ENCODE results near the gene GPR84.

Gene GPR84

DNA sequence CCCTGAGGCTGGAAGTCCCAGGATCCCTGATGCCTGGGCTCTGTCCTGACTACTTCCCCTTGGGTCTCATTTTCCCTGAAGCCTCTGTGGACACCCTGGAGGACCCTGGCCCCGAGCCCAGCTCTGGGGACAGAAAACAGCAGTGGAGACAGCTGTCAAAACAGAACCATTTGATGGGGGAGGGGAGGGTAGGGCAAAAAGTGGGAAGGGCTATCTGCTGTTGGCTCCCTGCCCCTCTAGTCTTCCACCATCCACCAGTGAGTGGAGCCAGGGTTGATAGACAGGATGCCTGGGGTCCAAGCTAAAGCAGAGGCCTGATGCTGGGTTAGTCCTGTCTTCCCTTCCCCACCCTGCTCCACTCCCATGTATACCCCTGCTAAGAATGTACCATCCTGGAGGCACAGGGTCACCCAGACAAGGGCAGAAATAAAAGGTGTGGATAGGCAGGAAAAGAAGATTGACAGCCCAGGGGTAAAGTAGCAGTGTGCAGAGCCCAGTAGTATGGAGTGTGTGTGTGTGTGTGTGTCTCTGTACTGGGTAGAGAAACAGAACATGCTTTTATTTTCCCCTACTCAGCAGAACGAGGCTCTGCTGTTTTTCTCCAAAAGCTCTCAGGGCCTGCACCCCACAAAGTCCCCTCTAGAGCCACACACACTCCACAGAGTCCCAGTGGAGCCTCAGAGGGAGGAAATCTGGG is 10.4 kb upstream of the GPR84 start:
- DNase-seq (ENCODE audit: low read depth in 3 of 3, low spot score in 1 of 3): no peak

- no peak for DNase-seq (ENCODE audit: low read depth in 3 of 3, low spot score in 1 of 3)
Measured at GRCh38 chr12:54373649-54374561, 9.6 kb upstream of the GPR84 start.

GRCh38 chr12:54372113-54372806 is 8.0 kb upstream of the GPR84 start:
- DNase-seq (ENCODE audit: low read depth in 3 of 3, low spot score in 1 of 3): no peak

GRCh38 chr12:54371328-54372112 is 7.2 kb upstream of the GPR84 start:
- no peak for DNase-seq (ENCODE audit: low read depth in 3 of 3, low spot score in 1 of 3)

DNA sequence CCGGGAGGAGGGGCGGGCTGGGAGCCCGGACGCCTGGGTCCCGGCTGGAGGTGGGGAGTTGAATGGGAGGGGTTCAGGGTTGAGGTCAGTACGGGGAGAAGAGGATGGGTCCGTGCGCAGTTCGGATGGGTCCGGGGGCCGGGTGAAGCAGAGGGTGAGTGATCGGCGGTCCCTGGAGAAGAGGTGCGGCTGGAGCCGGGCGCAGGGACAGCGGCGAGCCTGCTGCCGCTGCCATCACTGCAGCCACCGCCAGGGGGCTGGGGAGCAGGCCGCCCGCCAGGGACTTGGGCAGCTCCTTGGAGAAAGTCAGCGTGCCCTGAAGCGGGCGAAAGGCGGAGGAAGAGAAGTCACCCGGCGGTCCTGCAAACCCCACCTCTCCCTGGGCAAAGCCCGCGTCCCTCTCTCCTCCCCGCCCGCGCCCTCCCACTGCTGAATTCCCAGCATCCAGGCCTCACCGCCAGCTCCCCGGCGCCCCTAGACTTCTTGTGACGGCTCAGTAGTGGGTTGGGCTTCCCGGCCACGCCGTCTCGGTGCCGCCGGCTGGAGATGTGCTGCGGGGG is 6.0 kb upstream of the GPR84 start:
- DNase-seq (ENCODE audit: low read depth in 3 of 3, low spot score in 1 of 3): no peak

- DNase-seq (ENCODE audit: low read depth in 3 of 3, low spot score in 1 of 3): no peak
Measured at GRCh38 chr12:54369597-54370131, 5.4 kb upstream of the GPR84 start.

DNA sequence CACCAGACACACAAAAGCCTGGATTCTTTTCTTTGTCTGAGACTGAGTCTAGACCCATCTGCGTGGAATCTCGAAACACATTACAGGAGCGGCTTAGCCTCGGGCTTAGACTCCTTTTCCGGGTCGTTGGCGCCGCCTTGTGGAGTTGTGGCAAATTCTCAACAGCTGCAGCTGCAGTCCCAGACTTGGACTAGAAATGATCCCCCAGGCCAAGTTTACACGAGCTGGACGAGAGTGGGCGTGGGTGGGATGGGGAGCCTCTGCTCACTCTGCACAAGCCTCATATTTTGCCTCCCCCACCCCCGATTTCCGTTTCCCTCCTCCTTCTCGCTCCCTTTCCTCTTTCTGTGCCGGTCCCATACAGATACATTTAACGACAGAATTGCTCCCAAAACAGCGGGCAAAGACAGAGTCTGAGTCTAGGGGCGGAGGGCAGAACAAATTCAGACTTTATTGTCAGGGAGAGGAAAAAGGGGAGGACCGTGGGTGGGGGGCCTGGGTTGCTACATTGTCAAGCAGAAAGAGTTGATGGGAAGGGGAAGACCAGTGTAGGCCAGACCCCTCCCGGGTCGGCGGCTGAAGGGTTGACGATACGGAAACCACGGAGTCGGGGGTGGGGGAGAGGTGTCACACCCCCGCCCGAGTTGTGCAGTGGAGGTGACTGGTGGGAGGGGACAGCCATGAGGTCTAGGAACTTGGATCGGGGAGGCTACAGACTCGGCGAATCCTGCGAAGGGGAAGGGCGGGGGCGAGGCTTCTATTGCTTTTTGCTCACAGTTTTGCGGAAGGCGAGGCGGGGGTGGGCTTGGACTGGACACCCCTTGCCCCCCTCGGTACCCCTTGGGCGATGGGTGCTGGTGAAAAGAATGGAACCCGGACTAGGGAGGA is 4.7 kb upstream of the GPR84 start:
- DNase-seq (ENCODE audit: low read depth in 3 of 3, low spot score in 1 of 3): peak; percentile 61 to 90 (median 76)

GRCh38 chr12:54368025-54368708 is 3.9 kb upstream of the GPR84 start:
- DNase-seq (ENCODE audit: low read depth in 3 of 3, low spot score in 1 of 3): no peak

- no peak for DNase-seq (ENCODE audit: low read depth in 3 of 3, low spot score in 1 of 3)
Measured at GRCh38 chr12:54363618-54364017, 668 bp downstream of the GPR84 start.

- DNase-seq (ENCODE audit: low read depth in 3 of 3, low spot score in 1 of 3): no peak
Measured at GRCh38 chr12:54363047-54363446, 1.2 kb downstream of the GPR84 start.

GRCh38 chr12:54360717-54361456 is 3.4 kb downstream of the GPR84 start:
- peak in 1 of 3 donors; percentile 42 for DNase-seq (ENCODE audit: low read depth in 3 of 3, low spot score in 1 of 3)

DNA sequence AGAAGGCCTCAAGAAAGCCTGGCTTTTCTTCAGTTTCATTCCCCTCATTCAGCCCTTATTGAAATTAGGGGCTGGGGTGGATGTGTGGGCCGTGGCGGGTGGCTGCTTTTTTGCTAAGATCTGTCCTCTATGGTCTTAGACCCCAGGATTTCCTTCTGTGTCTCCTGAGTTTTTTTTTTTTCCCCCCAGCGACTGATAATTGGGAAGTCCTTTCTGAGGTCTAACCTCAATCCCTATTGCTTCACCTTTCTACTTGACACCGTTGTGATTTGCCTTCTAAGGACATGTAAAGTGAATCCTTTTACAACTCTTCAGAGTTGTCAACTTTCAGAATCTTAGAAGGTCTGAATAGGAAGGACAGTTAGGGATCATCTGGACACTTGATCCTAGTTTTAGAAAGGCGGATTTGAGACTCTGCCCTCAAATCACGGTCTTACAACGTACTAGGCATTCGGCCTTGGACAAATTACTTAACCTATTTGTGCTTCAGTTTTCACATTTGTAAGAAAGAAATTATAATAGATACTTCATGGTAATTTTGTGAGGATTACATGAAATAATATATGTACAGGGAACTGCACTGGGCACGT is 4.4 kb downstream of the GPR84 start:
- DNase-seq (ENCODE audit: low read depth in 3 of 3, low spot score in 1 of 3): no peak

DNA sequence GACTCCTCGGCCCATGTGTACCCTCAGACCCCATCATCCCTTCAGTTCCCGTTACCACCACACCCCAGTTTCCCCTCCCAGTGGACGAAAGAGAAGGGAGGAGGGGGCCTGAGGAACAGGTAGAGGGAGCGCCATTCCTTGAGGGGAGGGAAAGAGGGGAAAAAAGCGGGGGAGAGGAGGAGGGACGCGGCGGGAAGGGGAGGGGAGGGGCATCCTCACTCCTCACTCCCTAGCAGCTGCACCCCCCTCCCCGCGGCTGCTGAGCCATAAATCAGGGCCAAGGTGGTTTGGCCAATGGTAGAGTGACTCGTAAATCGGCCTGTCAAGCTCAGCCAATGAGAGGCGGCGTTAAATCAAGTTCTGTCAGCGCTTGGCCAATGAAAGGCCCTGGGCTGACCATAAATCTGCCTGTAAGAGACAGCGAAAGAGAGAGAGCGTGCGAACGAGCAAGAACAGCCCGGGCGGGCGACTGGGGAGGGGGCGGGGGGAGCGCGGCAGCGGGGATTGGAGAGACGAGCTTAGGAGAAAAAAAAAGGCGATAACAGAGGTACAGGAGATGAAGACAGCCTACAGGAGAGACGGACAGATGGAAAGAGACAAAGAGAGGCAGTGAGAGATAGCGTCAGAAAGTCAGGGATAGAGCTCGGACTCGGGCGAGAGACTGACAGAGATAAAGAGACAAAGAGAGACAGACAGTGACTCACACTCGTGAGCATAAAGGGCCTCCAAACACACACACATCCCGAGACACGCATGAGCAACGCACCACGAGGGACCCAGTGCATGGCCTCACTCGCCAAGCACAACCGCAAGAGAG is 5.1 kb downstream of the GPR84 start:
- DNase-seq (ENCODE audit: low read depth in 3 of 3, low spot score in 1 of 3): peak; percentile 74 to 92 (median 85)

DNA sequence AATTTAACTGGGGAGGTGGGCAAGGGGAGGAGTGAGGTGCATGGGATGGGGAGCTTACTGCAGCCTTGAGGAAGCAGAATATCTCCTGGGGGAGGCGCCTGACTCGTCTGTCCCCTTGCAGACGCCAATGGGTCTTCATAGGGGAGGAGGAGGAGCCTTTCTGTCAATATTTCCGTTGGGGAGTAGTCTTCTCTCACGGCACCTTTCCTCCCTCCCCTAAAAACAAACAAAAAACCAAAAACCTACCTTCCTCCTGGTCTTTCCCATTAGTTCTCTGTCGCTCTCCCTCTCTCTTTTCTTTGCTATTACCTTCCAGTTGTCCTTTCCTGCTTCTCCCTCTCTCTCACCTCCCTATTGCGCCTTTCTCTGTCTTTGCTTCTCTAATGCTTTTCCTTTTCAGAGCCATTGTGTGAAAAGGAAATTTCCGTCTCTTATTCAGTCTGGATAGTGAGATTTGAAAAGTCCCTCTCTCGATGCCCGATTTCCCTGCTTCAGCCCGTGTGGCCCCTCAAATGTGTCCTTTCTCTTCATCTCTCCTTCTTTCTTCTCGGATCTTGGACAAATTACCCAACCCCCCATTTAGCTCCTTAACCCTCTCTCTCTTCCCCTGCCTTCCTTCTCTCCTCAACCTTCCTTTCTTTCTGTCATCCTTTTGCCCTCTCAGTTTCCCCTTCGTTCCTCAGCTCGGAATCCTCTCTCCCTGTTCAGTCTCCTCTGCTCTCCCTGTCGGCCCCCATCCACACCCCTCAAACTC is 5.9 kb downstream of the GPR84 start:
- DNase-seq (ENCODE audit: low read depth in 3 of 3, low spot score in 1 of 3): peak in 1 of 3 donors; percentile 11

GRCh38 chr12:54357506-54358190 is 6.6 kb downstream of the GPR84 start:
- DNase-seq (ENCODE audit: low read depth in 3 of 3, low spot score in 1 of 3): no peak

DNA sequence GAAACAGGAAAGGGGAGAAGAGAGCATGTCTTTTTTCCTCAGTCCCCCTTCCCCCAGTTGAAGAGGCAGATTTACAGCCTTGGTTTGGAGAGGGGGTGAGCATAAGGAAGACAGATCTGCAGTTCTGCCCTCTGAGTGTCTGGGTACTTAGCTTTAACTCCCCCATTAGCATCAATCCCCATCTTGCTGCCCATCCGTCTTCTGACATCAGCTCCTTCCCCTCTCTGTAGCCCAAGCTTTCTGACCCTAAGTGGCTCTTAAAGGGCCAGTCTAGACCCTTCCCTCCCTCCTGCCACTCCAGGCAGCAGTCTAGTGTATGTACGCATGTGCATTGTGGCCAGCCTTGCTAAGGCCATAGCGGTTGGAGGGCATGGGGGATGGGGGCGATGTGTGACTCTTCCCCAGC is 7.3 kb downstream of the GPR84 start:
- DNase-seq (ENCODE audit: low read depth in 3 of 3, low spot score in 1 of 3): no peak
